GM21515 (cell line): ENCODE results near the gene ODAD2.
"Not testable (repeated sequence)": the region's sequence is repeated elsewhere in the genome, so short reads cannot be mapped to it uniquely, and the experiment has no call there.

Source experiments
- ATAC-seq: cut with Tn5 transposase; IDR thresholded peaks from one replicate; pipeline ENCODE4 v1.9.1; 2021; ENCODE audit not compliant: unreplicated experiment

ODAD2 gene

DNA sequence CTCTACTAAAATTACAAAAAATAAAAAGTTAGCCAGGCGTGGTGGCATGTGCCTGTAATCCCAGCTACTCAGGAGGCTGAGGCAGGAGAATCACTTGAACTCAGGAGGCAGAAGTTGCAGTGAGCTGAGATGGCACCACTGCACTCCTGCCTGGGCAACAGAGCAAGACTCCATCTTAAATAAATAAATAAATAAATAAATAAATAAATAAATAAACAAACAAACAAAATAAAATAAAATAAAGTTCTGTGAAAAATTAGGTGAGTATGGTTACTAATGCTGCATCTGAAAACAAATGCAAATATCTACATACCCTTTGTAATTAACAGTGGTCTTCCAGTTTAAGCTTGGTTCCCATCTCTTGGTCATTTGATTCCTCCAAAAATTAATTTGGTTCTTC, 28.1 kb downstream of the ODAD2 start:
- not testable (repeated sequence) for ATAC-seq

GRCh38 chr10:27969931-27970330, 28.9 kb downstream of the ODAD2 start:
- ATAC-seq = not testable (repeated sequence)

DNA sequence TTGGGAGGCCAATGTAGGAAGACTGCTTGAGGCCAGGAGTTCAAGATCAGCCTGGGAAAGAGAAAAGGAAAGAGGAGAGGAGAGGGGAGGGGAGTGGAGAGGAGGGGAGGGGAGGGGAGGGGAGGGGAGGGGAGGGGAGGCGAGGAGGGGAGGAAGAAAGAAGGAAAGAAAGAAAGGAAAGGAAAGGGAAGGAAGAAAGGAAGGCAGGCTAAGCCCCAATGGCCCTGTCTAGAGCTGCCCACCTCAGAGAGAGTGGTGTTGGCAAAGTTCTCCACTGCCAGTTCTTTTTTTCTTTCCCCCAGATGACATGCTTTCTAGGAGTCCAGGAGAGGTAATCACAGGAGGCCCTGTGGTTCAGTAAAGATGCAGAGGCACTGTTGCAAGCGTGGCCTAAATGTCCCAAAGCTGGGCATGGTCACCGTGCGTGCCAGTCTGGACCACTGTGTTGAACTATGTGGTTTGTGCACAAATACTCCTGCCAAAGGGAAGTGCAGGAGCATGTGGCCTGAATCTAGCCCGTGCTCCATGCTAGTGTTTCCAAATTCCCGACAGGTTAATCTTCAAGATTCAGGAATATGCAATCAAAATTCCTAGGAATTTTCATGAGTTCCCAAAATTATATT, 39.7 kb downstream of the ODAD2 start:
- ATAC-seq = no peak

- ATAC-seq = peak; percentile 77
Measured at GRCh38 chr10:27958383-27958782, 40.5 kb downstream of the ODAD2 start.

- no peak for ATAC-seq
Measured at GRCh38 chr10:27950242-27950564, 48.7 kb downstream of the ODAD2 start.

DNA sequence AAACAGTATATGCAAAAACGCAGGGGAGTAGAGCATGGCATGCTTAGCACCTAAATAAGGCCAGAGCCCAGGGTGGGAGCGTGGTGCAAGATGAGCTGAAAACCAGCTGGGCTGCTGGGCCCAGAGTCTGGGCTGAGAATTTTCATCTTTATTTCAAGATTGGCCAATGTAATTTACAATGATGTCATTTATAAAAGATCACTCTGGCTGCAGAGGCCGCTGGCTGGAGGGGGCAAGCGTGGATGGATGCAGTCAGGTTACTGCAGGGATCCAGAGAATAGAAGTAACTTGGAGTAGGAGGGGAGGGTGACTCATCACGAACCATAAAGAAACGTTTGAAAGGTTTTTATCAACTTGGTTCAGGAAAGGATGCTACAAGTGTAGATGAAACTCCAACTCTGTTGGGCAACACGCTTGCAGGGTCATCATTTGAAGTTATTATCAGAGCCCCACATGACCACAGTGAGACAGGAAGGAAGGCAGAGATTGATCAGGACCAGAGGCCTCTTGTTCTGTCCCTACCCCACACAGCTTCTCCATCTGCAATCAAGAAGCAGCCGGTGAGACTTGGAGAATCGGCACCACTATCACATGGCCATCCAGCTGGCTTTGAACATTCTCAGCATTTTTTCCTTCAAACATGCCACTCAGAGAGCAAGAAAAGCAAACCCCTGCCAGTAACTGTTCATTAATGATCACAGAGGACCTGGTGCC, 49.2 kb downstream of the ODAD2 start:
- ATAC-seq = no peak

GRCh38 chr10:27948186-27948585, 50.7 kb downstream of the ODAD2 start:
- no peak for ATAC-seq

GRCh38 chr10:27947540-27947939, 51.3 kb downstream of the ODAD2 start:
- ATAC-seq = no peak

GRCh38 chr10:27944005-27944404, 54.9 kb downstream of the ODAD2 start:
- ATAC-seq = no peak

DNA sequence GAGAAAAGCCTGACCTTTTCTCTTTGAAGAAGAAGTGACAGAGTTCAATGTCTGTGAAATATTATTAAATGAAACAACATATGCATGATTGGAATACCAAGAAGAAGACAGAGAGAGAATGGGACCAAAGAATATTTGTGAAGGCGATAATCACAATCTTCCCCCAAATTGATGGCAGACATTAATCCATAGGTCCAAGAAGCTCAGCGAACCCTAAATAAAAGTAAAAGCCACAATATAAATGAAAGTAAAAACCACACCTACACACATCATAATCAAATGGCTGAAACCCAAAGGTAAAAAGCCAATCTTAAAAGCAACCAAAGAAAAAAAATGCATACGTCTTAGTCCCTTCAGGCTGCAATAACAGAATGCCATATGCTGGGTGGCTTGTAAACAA, 84.0 kb downstream of the ODAD2 start:
- no peak for ATAC-seq

DNA sequence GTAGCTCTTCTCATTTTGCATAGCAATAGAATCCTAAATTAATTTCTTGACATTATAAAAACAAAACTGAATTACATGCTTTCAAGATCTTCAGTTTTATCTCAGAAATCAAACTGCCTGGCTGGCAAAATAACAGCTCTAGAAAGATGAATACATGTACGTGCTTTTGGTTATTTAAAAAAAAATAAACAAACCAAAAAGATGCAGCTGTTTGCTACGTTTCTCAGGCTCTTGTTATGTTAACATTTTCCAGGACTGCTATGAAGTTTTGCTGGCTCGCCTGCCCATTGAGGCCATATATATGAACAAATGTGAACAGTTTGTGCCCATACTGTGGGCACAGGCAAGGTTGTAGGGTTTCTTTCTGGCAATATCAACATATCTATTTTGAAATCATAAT, 86.6 kb downstream of the ODAD2 start:
- no peak for ATAC-seq

GRCh38 chr10:27911539-27911938, 87.3 kb downstream of the ODAD2 start:
- no peak for ATAC-seq

DNA sequence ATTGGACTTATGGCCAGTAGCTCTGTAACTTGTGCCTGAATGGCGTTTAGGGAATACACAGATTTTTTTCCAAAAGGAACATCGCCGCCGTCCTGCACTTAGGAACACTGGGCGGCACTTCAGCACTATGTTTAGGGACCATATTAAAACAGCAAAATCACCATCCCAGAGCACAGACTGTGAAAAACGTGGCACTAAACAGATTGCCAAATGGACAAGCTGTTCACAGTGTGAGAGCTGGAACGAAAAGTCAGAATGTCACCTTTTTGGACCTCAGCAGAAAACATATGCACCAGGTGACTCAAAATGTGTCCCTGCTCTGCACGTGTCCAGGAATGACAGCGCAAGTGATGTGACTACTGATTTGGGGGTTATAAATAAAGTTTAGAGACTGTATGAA, 87.9 kb downstream of the ODAD2 start:
- no peak for ATAC-seq

- ATAC-seq = no peak
Measured at GRCh38 chr10:27908231-27908630, 90.6 kb downstream of the ODAD2 start.

GRCh38 chr10:27899485-27899884, 99.4 kb downstream of the ODAD2 start:
- not testable (repeated sequence) for ATAC-seq

GRCh38 chr10:27899058-27899457, 99.8 kb downstream of the ODAD2 start:
- ATAC-seq = no peak

DNA sequence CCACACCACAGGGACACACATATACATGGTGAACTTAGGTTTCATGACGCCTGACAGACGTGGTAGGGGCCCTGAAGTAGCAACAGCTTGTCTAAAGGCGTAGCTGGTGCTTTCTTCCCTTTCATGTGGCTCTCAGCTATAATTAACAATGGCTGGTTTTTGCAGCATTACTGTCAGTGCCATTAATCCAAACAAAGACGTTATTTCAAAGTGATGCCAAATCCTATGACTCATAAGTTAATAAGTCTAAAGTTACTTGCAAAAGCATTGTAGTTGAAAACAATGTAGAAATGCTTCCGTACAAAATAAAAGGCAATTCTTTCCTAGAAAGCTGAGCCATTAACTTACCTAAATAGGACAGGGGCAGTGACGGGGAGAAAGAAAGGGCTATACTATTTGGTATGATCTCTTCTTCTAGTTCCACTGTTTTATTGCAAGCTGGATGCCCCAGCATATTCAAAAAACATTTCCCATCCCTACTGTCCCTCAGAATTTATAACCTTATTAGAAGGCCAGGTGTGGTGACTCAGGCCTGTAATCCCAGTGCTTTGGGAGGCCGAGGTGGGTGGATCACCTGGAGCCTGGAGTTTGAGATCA, 105.4 kb downstream of the ODAD2 start:
- ATAC-seq = no peak

- no peak for ATAC-seq
Measured at GRCh38 chr10:27890971-27891370, 107.9 kb downstream of the ODAD2 start.

- no peak for ATAC-seq
Measured at GRCh38 chr10:27889518-27889917, 109.4 kb downstream of the ODAD2 start.

- ATAC-seq = no peak
Measured at GRCh38 chr10:27884185-27884641, 114.7 kb downstream of the ODAD2 start.

DNA sequence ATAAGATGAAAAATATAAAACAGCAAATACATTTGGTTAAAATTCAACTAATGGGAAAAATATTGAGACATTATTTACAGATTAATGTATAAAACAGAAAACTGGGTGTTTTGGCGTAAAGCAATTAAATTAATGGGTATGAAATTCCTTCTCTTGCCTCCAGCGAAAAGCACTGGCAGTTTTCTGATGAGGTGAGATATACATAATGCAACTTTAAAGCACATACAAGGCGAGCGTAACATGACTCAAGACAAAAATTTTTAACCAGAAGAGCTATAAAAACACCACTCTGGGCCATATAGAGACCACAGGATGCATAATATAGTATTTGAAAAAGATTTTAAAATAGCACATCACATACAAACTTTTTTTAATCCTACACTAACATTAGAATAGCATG, 120.6 kb downstream of the ODAD2 start:
- ATAC-seq = no peak

- no peak for ATAC-seq
Measured at GRCh38 chr10:27865221-27865635, 133.7 kb downstream of the ODAD2 start.
